Transverse colon (tissue), 3 donors: Measurements from ENCODE around the gene APMAP.

Experiments used
- CTCF ChIP-seq, 5 experiments: fragments of 200-600 bp in 3 of 5; fragments of 450-650 bp in 2 of 5; sonication (generic) in 3 of 5; IDR thresholded peaks; 1 replicate in 2 of 5; 2 replicates in 3 of 5; pipeline ENCODE4 v1.5.1; 2016 to 2017; ENCODE audit warnings: antibody characterized with exemption in 5 of 5, inconsistent platforms in 3 of 5, mild to moderate bottlenecking in 2 of 5, moderate library complexity in 1 of 5
- POLR2A ChIP-seq: fragments of 450-650 bp; IDR thresholded peaks from one replicate; pipeline ENCODE4 v1.6.1; 2016; ENCODE audit warnings: antibody characterized with exemption, mild to moderate bottlenecking, moderate library complexity

- TF ChIP-seq CTCF (IDR thresholded peaks at IDR 0.05) (no peak), POLR2A (no peak)
Observed at GRCh38 chr20:25038591-25039015, 46.1 kb upstream of the APMAP start.
